ENCODE results near the gene LDLRAP1. TPM values are rescaled to one million over a fixed set of nuclear protein-coding genes. Genes with fewer than 3 reads are reported as not detected.

Gene LDLRAP1
- total RNA-seq, 1 experiment from 2014 or later, result 8.0 TPM

Other genes starting within 250 kb of the LDLRAP1 start
- 70.5 and 78.7 TPM in 2 replicates for gene TMEM50A, start 205.3 kb upstream of the LDLRAP1 start, total RNA-seq (2014; rRNA removed; shearing (Covaris generic))
- gene RHCE, start 122.8 kb upstream of the LDLRAP1 start, total RNA-seq (2014; rRNA removed; shearing (Covaris generic)), result 0.38 TPM in 1 of 2 replicates, not detected in the other
- 12.4 and 12.6 TPM in 2 replicates for gene MACO1, start 112.7 kb upstream of the LDLRAP1 start, total RNA-seq (2014; rRNA removed; shearing (Covaris generic))
- gene MAN1C1, start 73.2 kb downstream of the LDLRAP1 start, total RNA-seq (2014; rRNA removed; shearing (Covaris generic)), result 0.67 and 1.5 TPM in 2 replicates